SKM-1 (cell line): ENCODE measurements around the gene CCNG1.
"Not testable (repeated sequence)": the region's sequence is repeated elsewhere in the genome, so short reads cannot be mapped to it uniquely, and the experiment has no call there.

Experiments
- DNase-seq: peaks from one replicate; lab custom pipeline; 2025; ENCODE audit not compliant: unreplicated experiment; lab: John Stamatoyannopoulos, UW

The CCNG1 gene

DNA sequence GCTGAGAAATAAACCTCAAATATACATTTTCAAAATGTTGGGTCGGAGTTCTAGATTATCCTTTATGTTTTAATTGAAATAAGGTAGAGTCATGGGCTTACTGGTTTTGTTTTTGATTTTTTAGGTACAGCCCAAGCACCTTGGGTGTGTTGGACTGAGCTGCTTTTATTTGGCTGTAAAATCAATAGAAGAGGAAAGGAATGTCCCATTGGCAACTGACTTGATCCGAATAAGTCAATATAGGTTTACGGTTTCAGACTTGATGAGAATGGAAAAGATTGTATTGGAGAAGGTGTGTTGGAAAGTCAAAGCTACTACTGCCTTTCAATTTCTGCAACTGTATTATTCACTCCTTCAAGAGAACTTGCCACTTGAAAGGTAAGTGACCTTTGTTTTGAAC, 3.6 kb downstream of the CCNG1 start:
- no peak for DNase-seq

DNA sequence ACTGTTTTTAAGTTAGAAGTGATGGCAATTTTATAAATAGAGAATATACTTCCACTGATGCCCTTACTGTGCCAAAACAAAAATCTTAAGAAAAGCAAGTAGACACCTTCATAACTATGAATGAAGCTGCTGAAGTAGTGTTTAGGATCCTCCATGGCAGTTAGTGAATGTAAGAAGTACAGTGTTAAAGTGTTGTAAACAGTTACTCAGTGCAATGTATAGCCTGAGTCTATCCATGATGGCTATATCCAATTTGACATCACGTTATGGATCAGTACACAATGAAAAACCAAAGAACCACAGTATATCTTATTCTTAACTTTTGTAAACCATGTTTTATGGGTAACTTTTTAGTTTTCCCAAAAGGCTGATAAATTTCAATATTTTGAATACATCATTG, 7.1 kb downstream of the CCNG1 start:
- no peak for DNase-seq

DNA sequence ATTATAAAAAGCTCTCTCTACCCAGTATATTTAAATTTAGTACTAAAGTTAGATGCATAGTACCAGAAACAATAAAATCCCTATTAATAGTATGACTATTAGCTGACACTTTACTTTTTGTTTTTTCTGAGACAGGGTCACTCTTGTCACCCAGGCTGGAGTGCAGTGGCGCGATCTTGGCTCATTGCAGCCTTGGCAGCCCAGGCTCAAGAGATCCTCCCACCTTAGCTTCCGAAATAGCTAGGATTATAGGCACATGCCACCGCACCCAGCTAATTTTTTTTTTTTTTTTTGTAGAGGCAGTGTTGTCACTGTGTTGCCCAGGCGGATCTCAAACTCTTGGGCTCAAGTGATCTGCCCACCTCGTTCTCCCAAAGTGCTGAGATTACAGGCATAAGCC, 8.0 kb downstream of the CCNG1 start:
- no peak for DNase-seq

DNA sequence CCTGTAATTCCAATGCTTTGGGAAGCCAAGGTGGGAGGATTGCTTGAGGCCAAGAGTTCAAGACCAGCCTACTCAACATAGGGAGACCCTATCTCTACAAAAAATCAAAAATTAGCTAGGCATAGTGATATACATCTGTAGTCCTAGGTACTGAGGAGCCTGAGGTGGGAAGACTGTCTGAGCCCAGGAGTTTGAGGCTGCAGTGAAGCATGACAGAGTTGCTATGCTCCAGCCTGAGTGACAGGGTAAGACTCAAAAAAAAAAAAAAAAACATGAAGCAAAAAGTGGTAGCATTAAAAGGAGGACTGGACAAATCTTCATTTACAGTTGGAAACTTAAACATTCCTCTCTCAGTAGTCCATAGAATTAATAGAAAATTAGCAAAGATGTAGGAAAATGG, 9.8 kb downstream of the CCNG1 start:
- DNase-seq, result no peak

DNA sequence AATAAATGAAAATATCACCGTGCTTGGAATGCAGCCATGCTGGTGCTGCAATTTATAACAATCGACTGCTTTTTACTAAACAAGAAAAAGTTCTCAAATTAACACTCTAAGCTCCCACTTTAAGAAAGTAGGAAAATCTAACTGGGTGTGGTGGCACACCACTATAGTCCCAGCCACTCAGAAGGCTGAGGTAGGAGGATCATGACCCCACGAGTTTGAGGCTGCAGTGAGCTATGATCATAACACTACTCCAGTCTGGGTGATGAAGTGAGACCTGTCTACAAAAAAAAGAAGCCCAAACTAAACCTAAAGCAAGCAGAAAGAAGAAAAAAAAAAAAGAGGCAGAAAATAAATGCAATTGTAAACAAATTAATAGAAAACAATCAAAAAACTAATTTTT, 10.5 kb downstream of the CCNG1 start:
- DNase-seq, result no peak

DNA sequence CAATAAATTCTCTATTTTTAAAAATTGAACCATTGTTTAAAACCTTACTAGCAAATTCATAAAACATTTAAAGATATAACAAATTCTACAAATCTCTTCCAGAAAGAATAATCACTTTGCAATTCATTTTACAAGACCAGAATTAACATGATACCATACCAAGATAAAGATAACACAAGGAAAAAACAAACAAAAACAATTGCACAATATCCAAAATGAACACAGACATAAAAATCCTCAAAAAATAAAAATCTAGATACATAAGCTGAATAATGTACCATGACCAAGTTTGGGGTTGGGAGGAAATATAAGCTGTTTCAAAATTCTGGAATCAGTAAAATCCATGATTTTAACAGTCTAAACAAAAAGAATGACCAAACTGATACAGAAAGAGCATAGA, 11.1 kb downstream of the CCNG1 start:
- DNase-seq, result no peak

DNA sequence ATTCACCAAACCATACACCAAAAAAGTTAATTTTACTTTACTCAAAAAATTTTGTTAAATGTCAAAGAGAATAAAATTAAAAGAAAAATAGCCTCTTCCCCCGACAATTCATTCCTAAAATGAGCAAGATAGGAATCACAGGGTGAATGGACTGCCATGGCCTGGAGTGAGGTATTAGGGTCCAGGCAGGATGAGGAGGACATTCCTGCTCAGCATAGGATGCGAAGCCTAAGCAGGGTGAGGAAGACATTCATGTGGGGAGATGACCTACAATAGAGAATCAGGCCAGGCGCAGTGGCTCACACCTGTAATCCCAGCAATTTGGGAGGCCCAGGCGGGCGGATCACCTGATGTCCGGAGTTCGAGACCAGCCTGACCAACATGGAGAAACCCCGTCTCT, 14.1 kb downstream of the CCNG1 start:
- DNase-seq, result no peak

DNA sequence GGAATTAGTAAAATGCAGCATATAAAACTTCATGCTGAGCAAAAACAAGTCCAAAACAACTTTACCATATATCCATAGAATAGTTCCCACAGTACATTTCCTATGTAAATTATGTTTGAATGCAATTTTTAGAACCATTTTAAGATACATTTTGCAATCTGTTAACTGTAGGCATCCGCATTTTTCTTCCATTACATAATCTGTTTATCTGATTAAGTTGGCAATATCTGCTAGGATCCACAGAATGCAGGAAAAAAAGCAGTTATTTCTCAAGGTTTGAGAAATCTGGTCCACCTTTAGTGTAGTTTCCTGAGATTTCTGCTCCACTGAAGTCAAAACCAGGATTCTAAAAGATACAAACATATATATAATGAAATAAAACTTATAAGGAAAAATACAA, 16.3 kb downstream of the CCNG1 start:
- DNase-seq, result no peak

DNA sequence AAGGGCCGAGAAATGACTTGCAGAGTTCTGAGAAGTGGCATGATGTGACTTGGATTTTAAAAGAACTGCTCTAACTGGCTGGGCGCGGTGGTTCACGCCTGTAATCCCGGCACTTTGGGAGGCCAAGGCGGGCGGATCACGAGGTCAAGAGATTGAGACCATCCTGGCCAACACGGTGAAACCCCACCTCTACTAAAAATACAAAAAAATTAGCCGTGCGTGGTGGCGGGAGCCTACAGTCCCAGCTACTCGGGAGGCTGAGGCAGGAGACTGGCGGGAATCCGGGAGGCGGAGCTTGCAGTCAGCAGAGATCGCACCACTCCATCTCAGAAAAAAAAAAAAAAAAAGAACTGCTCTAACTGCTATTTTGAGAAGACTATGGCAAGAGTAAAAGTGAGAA, 18.0 kb downstream of the CCNG1 start:
- DNase-seq, result not testable (repeated sequence)

DNA sequence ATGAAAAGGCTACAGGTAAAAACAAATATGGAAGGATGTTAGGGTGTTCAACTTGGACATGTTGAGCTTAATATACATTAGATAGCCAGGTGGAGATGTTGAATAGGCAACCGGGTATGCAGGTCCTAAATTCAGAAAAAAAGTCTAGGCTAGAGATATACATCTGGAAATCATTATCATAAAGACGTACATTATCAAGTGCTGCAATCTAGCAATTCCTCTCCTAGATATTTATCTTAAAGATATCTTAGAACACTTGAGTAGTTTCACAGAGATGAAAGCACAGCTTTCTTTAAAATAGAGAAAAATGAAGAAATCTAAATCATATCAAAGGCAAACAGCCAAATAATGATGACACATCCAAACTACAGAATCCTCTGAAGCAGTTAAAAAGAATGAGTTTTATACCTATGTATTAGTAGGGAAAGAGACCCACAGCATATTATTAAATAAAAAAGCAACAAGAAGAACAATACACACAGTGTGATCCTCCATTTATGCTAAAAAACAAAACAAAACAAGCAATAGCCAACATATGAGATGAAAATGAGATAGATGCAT, 18.7 kb downstream of the CCNG1 start:
- DNase-seq, result no peak

DNA sequence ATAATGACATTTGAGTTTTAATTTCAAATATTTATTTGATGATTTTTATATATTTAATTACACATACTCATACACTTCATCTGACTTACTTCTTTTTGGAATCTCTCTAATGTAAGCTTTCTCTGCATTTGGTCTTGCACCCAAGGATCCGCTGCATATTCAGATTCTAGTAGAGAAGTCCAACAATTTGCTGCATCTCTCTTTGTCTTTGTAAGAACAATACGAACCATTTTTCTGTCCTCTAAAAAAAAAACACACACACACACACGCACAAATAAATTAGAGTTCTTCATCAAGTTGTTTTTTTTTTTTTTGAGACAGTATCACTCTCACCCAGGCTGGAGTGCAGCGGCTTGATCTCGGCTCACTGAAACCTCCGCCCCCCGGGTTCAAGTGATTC, 19.4 kb downstream of the CCNG1 start:
- DNase-seq, result no peak

DNA sequence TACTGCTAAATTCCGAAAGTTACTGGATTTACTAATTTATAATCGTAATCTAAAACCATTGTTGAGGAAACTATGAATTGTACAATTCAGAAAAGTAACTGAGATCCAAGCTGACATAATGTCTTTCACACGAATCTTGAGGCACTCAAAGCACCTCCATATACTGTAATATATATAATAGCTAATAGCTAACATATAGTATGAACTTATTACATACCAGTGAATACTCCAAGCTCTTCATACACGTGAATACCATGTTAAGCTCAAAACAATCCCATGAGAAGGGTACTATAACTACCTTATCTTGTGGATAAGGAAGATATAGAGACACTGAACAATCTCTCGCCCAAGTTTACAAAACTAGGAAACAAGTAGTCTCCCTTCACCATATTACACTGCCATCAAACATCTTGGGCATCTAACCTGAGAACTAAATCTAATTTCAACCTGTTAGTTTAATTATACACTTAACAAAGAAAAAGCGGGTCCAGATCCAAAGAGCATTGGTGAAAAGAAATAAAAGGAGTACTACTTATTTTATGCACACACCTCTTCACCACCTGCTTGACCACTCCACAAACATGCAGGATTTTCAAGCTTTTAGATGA, 21.5 kb downstream of the CCNG1 start:
- no peak for DNase-seq

DNA sequence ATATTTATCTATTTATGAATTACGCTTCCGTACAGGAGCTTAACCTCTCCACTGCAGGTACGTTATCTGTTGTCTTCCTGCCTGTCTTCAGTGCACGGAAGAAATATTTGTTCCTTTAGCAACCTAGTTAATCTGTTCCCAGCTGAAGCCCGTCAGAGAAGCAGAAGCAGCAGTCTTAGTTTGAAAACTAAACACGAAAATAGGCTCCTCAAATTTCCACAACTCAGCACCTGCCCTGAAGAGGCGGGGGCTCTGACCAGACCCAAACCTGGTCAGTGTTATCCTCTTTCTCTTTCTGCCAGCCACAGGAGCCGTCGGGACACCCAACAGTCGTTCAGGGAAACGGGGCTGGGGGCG, 22.0 kb downstream of the CCNG1 start:
- DNase-seq, result no peak

DNA sequence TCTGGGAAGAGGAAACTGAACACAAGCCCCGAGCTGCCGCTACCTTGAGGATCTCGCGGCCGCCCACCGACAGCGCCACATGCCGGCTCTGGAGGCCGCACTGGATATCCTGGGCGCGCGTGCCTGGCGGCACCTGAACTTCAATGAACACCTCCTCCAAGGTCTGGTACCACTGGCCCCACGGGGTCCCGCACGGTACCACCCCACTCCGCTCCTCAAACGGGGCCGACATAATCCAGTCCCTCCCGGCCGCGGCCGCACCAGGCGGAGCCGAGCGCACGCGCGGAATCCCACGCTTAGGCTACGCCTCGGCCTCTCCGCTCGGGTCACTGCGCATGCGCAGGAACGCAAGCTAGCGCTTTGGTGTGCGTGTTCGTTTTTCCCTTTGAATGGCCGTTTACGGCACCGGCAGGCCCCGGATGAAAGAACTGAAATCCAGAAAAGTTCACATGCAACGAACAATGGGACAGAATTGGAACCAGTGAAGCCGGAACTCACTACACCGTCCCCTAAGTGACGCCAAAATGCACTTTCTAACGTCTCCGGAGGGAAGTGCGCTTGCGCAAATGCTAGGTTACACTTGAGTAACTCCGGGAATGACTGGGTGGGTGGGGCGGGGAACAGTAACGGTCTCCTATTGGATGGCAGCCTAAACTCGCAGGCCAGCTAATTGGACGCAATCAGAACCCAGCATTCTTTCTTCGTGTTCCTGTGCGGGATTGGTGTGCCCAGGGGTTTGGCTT, 22.6 kb downstream of the CCNG1 start, which contains the start of gene NUDCD2:
NUDCD2 (minus strand) TSS at position 284 of the 743 bp plus-strand sequence; CDS start at position 232, 52 bp downstream.
- DNase-seq, result peak; percentile 97

DNA sequence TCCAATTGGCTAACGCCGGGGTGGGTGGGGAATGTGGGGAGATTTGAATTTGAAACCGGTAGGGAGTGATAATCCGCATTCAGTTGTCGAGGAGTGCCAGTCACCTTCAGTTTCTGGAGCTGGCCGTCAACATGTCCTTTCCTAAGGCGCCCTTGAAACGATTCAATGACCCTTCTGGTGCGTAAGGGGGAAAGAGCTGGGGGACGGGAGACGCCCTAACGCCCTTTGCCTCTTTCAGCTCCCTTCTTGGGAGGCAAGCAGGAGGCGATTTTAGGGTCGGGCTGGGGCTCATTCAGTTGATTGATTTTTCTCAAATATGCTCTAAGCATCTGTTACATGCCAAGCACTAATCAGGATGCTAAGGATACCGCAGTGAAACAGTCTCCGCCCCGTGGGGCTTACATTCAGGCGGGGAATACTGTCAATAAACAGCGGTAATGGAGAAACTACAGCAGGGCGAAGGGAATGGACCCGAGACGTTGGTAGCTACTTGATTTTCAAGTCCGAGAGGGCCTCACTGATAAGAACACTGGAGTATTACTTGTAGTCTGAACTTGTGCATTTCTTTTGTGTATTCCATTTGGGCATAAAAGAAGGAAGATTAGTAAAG, 23.3 kb downstream of the CCNG1 start, which contains the start of gene HMMR:
HMMR (plus strand) TSS at position 71 of the 610 bp plus-strand sequence; CDS start at position 132, 61 bp downstream.
- DNase-seq, result no peak

DNA sequence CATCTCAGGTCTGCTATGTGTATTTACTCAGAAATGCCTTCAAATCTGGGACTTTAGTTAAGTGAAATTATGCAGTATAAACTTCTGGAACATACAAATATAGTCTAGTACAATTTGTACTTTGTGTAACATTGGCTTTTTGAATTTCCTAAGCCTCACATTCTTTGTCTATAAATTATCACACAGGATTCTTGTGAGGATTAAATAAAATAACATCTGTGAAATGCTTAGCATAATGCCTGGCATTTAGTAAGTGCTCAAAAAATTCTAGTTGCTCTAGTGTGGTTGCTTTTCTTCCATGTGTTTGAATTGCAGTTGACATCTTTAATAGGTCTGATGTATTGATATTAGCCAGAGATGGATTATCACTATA, 25.7 kb downstream of the CCNG1 start:
- no peak for DNase-seq

DNA sequence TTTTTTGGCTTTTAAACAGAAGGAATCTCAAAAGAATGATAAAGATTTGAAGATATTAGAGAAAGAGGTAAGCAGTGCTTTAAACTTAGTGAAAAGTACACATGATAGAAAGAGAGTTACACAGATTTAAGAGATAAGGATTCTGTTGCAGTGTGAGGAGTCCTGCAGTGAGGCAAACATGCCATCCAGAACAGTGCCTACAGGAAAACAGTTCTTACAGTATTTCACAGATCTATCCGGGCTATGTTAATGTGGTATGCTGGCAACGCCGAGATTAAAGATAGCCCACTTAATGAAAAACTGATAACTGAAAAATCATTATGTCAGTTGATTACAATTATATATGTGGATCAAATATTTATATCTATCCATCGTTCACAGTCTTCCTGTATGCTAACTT, 30.3 kb downstream of the CCNG1 start:
- no peak for DNase-seq

DNA sequence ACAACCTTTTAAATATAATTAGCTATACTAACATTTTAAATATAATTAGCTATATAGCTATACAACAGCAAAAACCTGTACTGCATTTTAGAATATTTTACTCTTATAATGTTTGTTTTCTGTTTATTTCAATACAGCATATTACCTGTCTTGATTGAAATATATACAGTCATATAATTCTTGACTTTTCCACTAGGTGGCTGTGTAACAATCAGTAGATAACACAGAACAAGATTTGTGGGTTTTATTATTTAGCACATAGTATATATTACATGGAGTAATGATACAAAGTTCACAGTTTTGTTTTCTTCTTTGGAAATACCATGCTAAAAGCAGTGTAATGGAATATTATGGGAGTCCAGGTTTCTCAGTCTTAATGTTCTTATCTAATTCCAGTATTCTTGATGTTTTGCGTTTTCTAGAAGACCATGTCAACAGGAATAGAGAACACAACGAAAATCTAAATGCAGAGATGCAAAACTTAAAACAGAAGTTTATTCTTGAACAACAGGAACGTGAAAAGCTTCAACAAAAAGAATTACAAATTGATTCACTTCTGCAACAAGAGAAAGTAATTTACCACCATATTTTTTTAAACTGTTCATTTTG, 36.3 kb downstream of the CCNG1 start:
- no peak for DNase-seq

DNA sequence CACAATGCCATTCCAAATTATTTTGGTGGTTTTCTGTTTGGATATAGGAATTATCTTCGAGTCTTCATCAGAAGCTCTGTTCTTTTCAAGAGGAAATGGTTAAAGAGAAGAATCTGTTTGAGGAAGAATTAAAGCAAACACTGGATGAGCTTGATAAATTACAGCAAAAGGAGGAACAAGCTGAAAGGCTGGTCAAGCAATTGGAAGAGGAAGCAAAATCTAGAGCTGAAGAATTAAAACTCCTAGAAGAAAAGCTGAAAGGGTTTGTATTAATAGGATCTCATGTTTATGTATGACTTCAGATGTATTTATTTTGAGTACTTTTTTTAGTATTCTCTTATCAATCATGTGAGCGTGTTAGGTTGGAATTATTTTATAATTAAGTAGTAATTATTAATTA, 38.0 kb downstream of the CCNG1 start:
- DNase-seq, result peak; percentile 16

DNA sequence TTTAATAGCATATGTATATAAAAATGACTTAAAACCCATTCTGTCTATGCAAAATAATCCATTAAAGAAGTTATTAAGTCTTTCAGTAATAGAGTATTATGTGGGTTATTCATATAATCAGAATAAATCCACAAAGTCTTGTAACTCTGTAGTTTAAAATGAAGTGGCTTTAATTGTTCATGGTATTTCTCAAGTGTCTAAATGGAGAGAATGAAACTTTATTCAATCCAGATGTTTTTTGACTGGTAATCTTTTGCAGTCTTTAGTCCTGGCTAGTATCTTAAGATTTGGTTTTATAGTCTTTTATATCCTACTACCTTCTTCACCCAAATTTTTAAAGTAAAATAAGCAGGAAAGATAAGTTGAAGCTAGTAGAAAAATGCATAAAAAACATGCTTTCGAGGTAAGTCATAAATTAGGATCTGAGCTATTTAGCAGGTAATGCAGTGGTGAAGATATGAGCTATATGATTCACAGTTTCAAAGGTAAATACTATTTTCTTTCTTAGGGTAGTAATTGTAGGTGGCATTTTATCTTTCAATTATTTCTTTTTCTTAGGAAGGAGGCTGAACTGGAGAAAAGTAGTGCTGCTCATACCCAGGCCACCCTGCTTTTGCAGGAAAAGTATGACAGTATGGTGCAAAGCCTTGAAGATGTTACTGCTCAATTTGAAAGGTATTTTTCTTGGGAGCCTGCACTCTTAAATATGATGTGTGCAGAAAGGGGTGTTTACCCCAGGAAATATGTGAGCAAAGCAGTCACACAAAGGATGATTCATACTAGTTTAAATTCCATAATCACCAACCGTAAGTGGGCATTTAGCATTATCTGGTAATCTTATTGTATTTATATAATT, 41.0 kb downstream of the CCNG1 start:
- DNase-seq, result no peak

DNA sequence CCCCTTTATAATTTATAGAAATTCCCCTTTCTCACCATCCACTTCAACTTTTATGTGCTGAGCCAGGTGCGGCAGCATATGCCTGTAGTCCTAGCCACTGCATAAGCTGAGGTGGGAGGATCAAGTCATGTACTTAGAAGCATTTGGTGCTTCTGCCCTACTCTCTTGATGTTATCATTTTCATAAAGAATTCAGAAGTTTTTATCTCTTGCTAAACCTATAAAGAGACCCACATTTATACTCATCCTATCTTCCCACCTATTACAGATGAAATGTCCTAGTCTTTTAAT, 41.5 kb downstream of the CCNG1 start:
- DNase-seq, result no peak
